SHP77 treated with DMSO at 0.1 percent for 48 hours (cell line): Measurements from ENCODE around the gene ST6GALNAC1.

Source experiments
- DNase-seq: peaks from one replicate; lab custom pipeline; 2025; lab: John Stamatoyannopoulos, UW

Gene ST6GALNAC1, protein sequence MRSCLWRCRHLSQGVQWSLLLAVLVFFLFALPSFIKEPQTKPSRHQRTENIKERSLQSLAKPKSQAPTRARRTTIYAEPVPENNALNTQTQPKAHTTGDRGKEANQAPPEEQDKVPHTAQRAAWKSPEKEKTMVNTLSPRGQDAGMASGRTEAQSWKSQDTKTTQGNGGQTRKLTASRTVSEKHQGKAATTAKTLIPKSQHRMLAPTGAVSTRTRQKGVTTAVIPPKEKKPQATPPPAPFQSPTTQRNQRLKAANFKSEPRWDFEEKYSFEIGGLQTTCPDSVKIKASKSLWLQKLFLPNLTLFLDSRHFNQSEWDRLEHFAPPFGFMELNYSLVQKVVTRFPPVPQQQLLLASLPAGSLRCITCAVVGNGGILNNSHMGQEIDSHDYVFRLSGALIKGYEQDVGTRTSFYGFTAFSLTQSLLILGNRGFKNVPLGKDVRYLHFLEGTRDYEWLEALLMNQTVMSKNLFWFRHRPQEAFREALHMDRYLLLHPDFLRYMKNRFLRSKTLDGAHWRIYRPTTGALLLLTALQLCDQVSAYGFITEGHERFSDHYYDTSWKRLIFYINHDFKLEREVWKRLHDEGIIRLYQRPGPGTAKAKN

DNA sequence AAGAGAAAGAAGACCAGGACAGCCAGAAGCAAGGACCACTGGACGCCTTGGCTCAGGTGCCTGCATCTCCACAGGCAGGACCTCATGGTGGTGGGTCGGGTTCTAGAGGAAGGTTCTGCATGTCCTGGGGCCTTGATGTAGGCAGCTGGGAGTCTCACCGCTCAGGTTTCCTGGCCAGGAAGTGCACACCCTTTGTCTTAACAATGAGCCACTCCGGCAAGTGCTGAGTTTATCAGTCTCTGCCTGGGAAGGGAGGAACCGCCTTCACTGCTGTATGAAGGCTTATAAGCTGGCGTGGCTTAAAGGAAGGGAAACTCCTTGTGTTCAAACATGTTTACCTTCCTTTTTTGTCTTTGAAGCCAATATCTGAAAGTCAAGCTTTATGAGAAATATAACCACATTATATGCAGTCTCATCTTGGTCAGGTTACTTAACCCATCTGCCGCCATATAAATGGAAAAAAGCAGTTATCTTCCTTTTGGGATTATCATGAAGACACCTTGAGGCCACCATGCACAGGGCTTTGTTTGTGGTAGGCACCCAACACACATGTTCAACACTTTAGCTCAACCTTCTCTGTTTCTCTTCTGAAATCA lies at the start of gene ST6GALNAC1:
Gene ST6GALNAC1 (minus strand): TSS at position 205 of the 596 bp plus-strand sequence. CDS start 119 bp downstream, at position 86.
- DNase-seq = no peak

DNA sequence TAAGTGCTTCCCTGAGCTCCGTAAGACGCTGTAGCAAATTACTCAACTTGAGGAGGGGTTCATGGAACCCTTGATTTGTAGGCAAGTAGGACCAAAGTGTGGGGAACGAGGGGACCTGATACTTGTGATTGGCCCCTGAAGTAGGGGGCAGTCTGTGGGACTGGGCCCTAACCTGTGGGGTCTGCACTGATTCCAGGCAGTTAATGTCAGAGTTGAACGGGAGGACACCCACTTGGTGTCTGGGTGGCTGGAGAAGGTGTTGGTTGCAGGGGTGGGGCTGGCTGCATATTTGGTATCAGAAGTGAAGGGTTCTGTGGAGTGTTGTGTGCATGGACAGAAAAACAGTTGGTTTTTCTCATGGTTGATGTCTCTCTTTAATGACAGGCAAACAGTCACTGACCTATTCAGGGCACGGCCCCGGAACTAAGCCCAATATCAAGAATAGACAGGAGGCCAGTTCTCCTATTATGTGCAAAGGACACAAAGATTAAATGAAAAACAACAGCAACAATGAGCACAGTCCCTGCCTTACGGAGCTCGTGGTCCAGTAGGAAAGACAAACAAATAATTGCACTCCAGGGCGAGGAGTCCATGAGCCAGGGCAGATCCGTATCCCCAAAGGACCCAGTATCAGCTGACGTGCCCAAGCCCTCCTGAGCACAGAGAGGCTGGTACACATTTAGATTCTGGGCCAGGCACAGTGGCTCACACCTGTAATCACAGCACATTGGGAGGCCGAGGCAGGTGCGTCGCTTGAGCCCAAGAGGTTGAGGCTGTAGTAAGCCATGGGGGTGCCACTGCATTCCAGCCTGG lies 48.0 kb upstream of the ST6GALNAC1 start:
- DNase-seq = no peak

DNA sequence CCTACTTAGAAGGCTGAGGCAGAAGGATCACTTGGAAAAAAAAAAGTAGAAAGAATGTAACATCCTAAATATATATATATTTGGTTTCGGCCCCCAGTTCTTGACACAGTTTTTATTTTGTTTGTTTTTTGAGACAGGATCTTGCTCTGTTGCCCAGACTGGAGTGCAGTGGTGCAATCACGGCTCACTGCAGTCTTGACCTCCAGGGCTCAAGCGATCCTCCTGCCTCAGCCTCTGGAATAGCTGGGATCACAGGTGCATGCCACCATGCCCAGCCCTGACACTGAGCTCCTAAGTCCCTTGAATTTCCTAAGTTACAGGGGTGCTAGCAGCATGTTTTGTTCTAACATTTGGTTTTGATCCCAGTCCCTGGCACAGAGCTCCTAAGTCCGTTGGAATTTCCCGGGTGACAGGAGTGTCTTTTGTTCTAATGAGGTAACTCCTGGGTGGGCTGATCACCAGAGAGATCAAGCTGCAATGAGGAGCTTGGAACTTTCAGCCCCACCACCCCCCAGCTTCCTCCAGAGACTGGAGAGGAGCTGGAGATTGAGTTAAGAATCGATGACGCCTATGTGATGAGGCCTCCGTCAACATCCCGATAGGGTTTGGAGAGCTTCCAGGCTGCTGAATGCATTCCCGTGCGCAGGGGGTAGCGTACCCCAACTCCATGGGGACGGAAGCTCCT lies 47.2 kb upstream of the ST6GALNAC1 start:
- no peak for DNase-seq

DNA sequence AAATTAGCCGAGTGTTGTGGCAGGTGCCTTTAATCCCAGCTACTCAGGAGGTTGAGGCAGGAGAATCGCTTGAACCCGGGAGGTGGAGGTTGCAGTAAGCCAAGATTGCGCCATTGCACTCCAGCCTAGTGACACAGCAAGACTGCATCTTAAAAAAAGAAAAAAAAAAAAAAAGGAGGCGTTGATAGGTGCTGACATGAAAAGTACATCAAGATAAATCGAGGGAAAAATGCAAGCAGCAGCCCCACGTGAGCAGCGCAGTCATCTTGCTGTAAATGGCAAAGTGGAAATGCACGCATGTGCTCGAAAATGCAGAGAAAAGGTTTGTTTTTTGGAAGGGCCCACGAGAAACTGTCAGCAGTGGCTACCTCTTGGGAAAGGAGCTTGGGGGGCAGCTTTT lies 46.3 kb upstream of the ST6GALNAC1 start:
- no peak for DNase-seq

DNA sequence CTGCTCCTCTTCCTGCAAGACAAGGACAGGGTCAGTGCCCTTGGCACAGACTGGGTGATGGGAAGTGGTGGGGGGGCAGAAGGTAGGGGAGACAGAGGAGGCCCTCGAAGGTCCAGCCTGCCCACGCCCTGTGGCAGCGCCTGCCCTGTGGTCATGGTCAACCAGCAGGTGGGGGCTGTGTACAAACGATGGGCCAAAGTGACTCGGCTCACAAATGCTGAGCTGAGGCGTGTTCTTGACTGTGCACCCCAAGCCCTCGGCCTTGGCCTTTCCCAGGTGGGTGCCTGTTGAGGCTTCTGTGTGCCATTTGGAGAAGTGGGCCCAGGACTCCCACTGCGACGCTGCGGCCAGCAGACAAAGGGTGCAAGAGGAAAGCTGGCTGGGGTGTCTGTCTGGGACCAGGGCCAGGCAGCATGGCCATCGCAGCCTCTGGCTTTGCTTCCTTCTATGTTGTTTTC lies 44.6 kb upstream of the ST6GALNAC1 start:
- DNase-seq = no peak

DNA sequence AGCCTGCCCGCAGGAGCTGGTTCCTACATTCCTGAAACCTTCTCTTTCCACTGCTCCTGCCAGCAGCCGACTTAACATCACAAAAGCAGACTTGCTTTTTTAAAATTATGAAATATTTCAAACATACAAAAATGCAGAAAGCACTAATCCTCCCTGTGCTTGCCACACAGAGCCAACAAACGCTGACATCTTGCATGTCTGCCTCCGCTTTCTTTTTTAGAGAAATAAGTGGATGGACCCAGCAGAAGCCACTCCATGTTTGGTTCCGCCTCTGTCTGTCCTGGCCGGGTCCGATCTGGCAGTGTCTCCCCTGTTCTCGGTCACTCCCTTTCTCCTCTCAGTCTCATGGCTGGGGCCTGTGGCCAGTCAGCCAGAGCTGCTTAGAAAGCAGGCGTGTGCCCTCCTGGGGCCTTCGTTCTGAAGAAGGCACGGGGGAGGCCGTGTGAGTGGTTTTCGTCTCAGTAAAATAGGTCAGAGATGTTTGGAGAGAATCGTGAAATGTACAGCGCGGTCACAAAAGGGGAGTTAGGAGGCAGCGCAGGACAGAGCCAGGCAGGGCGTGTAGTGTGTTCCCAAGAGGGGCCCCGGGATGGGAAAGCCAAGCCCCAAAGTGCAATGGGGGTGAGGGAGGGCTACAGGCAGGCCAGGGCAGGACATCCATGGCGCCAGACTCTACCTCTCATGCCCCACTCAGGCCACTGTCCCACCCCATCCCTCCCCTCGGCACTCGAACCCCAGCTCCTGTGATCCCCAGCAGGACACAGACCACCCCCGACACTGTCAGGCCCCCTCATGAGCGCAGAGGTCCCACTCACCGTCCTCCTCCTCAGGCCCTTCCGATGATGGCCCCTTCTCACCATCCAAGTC lies 44.0 kb upstream of the ST6GALNAC1 start:
- DNase-seq = no peak

DNA sequence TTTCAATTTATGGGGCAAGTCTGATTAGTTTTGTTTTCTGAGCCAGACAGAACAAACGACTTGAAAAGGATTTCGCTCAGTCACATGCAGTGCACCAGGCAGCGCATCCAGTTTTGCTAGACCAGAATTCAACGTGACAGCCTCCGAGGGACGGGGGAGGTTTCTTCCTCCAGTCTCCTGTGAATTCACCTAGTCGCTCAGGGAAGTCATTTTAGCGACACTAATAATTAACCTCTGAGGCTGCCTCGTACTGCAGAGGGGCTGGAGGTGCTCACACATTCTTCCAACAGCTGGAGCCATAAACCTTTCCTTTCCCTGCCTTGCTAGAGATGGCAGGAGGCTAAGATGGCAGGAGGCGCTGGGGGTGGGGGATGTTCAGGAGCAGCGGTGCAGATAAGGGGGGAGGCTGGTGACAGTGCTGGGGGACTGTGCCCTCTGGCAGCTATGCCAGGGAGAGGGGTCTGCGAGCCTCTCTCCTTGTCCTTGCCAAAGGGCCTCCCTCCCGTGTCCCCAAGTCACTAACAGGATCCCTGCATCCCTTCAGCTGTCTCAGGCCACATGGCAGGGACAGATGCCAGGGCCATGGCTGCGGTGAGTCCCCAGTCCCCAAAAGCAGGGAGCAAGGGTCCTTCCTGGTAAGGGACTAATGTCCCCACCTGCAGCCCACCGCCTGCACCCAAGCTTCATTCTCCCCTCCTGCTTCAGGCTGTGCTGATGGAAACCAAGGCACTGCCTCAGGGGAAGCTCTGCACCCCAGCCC lies 43.2 kb upstream of the ST6GALNAC1 start:
- DNase-seq = no peak

DNA sequence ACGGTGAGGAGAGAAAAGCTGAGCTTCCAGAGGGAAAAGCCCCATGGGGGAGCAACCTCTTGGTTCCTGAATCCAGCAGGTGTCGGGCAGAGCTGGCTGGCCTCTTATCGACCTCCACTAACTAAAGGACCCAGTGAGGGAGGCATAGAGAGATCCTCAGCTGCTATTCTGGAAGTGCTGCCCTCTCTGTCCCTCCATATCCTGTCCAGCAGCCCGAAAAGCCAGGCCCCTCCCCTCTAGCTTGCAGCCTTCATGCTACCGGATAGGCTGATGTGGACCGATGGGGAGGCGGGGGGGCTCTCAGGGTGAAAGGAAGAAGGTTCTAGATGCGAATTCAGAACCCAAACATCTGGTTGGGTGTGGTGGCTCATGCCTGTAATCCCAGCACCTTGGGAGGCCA lies 42.3 kb upstream of the ST6GALNAC1 start:
- DNase-seq = no peak

DNA sequence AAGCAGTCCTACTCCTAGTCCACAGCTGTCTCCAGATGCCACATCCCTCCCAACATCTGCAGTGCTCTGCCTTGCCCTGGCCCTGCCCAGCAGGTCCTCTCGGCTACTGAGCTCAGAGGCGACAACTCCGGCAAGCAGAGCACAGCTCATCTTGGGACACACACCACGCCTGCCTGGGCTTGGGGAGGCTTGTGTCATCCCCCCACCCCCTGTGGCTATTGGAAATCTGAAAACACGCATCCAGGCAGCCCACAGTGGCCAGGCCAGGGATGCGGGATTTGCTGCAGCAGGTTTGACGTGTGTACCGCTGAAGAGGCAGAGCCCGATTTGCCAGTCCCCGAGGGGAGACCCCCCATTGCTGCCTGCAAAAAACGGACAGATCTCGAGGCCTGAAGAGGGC lies 41.8 kb upstream of the ST6GALNAC1 start:
- DNase-seq = no peak

DNA sequence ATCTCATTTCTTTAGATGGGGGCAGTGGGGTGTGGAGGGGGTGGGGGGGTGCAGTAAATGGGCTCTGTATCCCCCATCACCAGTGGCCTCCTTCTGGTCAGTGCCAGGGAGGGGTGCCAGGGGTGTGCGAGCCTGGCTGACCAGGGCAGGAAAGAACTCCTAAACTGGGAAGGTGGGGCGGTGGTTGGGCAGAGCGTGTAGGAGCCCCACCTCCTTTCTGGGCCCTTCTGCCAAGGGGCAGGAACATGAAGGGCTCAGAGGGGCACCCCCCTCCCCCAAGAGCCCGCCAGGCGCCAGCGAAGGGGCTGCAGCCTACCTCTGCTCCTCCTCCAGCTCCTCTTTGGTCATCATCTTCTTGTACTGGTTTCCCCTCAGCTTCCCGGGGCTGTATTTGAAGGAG lies 41.2 kb upstream of the ST6GALNAC1 start:
- no peak for DNase-seq

DNA sequence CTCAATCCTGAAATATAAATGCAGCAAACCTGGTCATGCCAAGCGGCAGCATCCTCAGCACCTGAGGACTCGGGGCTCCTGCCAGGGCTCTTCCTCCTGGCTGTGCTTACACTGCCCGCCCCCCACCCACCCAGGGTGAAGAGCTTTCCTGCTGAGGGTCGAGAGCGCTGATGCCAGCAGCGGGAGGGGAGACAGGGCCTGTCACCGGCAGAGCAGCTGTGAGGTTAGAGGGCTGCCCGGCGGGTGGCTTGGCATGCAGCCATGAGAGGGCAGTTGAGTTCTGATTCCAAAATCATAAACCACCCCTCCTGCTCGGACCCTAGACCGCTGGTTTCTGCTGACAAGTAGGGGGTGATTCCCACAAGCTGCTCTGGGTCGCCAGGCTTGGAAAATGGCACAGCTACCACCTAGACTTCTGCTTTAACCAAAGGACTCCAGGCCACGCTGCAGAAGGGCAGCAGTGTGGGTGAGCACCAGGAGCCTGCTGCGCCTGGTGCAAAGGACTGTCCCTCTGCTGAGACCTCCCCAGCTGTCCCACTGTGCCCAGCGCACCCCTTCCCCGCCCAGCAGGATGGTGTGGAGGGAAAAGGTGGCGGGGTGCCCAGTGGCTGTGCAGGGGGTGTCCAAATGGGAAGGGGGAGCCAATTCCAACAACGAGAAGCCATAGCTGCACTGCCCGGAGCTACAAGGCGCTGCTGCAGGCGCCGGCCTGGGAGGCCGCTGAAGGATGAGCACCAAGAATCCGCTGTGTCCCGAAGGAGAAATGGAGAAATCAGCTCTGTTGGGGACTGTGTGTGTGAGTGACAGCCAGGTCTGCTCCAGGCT lies 40.6 kb upstream of the ST6GALNAC1 start:
- DNase-seq = no peak

DNA sequence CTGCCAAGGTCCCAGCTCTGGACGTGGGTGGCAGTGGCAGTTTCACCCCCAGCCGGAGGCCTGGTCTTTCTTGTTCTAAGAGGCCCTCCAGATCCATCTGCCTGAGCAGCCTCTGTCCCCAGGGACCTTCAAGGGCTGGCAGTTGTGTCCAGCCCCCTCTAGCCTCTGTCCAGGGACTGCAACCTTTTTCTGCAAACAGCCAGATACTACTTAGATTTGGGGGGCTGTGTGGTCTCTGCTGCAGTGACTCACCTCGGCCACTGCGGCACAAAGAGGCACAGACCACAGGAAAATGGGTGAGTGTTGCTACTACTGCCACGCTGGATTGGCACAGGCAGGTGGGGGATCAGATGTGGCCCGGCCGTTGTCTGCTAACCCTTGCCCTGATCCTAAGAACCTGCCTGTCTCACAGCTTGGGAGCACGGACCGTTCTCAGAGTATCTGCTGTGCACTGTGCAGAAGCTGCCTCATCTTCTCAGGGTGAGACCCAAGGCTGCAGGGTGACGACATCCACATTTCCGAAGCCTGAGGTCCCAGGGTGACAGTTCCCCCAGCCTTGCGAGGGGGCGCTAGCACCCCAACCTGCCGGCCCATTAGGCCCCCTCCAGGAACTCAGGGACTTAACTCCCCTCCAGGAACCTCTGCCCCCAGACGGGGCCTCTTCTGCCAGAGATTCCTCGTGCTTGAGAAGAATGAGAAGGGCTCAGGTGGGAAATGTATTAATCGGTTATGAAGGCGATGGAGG lies 39.6 kb upstream of the ST6GALNAC1 start:
- DNase-seq = no peak

DNA sequence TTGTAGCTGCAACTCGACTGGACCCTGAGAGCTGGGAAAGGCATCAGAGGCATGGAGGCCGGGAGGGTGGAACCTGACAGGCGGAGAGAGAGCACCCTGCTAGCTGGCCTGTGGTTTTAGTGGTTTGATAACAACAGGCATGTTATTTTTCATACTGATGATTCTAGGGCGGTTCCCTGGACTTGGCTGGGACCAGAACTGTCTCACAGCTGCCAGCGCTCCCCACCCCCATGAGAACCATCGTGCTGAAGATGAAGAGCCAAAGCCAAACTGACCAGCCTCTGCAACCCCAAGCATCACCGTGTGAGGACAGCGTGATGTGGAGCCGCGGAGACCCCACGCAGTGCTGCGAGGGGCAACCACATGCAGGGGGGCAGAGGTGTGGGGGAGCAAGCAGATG lies 38.7 kb upstream of the ST6GALNAC1 start:
- DNase-seq = no peak

DNA sequence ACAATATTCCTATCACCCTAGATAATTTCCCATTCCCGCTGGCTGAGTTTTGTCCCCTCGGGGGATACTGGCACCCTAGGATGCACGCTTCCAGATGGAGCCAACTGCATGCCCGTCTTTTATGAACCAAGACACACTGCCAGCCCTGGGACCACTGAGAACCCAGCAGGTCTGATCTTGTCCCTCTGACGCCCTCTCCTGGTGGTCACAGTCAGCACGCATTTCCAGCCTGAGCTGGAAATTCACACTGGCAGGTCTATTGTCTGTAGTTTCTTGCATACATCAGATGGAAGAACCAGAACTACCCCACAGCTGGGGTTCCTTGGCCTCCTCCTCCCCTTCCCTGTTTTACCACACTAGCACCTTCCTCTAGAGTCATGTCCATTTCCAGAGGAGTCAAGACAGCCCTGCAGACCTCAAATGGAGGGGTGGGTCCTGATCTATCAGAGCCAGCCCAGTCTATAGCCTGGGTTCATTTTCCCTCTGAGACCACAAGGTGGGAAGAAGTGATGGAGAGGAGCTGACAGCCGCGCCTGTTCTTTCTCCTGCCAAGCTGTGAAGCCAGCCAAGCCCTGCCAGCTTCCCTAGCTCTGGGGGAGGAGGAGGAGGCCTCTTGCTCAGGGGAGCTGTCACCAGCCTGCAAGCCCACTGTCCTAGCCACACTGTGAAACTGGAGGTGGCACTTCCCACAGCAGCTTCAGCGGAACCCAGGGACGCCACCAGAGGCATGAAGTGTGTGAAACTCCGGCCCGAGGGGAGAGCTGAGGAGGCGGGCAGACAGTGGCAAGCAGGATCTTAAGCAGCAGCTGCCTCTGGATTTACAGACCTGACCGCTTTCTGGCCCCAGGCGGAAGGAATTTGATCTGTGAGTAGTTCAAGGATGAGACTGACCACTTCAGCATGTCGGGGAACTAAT lies 37.9 kb upstream of the ST6GALNAC1 start:
- DNase-seq = no peak

DNA sequence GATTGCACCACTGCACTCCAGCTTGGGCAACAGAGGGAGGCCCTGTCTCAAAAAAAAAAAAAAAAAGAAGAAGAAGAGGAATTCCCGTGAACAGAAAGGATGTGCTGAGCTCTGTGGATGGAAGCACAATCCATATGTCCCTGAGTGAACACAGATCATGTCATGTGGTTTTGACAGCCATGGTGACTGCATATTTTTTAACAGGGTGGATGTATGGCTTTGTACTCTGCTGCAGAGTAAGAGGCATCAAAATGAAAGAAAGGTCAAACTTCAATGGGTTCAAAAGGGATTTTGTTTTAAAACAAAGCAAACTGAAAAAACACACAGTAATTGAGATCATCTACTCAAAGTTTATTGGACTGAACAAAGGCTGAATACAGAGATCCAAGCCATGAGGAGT lies 35.7 kb upstream of the ST6GALNAC1 start:
- DNase-seq = no peak

DNA sequence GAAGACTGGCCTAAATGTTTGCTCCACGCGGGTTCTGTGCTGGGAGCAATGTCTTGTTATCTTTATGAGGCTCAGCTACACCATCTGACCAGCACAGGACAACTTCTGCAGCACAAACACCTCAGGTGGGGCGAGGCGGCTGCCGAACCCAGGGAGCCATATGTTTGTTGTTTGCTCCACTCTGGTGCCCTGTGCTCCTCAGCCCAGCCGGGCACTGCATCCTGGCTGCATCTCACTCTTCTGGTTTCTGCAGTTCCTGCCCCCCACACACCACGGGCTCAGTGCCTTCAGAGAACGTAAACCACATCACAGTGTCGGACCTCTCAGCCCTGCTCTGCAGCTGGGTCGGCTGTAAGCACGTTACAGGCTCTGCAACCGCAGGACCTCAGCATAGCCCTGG lies 34.8 kb upstream of the ST6GALNAC1 start:
- DNase-seq = no peak

DNA sequence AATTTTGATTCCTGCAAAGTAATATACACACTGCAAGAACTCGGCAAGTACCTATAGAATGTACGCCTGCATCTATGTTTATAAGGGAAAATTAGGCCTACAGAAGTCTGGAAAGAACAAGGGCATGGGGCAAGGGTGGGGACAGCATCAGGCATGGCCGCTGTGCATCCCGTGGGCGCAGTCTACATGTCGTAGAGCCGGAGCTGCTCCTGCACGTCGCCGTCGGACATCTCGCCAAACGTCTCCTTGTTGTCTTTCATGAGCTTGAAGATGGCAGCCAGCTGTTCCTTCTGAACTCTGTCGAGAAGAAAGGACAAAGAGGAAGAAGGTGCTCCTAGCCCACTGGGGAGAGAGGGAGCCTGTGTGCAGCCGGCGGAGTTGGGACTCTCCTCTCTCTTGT lies 33.8 kb upstream of the ST6GALNAC1 start:
- DNase-seq = no peak
